Left lung (tissue), 10 donors: ENCODE measurements around the gene TRIM52. TPM values are rescaled to one million over a fixed set of nuclear protein-coding genes. Genes with fewer than 3 reads are reported as not detected.

ENCODE experiments used
- ATAC-seq: fragments of 200-7000 bp; cut with Tn5 transposase; one replicate; pipeline ENCODE4 v1.9.1; 2020; ENCODE audit warnings: moderate library complexity
- DNase-seq, 4 donors: peaks; one replicate each; pipeline ENCODE4 v3.0.0-alpha.2; 2013 to 2020
- H3K27ac ChIP-seq, 2 donors: fragments of 200-600 bp; sonication (generic) in 1 of 2; one replicate each; pipeline versions ENCODE4 v1.5.0 to v1.8.0; 2020 to 2021
- H3K27me3 ChIP-seq, 2 donors: fragments of 200-600 bp; sonication (generic) in 1 of 2; one replicate each; pipeline versions ENCODE4 v1.5.0 to v1.8.0; 2020 to 2021
- H3K36me3 ChIP-seq, 2 donors: fragments of 200-600 bp; sonication (generic) in 1 of 2; one replicate each; pipeline versions ENCODE4 v1.5.0 to v1.8.0; 2020 to 2021
- H3K4me1 ChIP-seq, 2 donors: fragments of 200-600 bp; one replicate each; pipeline ENCODE4 v1.8.0; 2021
- H3K4me3 ChIP-seq, 2 donors: fragments of 200-600 bp; sonication (generic) in 1 of 2; one replicate each; pipeline versions ENCODE4 v1.5.0 to v1.8.0; 2020 to 2021; ENCODE audit warnings: mild to moderate bottlenecking in 1 of 2
- H3K9me3 ChIP-seq, 2 donors: fragments of 200-600 bp; sonication (generic) in 1 of 2; one replicate each; pipeline versions ENCODE4 v1.5.0 to v1.8.0; 2020 to 2021
- intact Hi-C, 2 donors: fragments of 100-400 bp; cut with DNase I; formaldehyde crosslinking; loops; one replicate each; pipeline versions ENCODE4 v1.11.2 to v1.14.2; 2022
- polyA plus RNA-seq, 6 donors: library from polyadenylated mRNA; unstranded; fragments of 120-200 nt; gene quantifications; one replicate each; pipeline ENCODE4 v1.2.1, GENCODE V29; 2013; ENCODE audit not compliant: insufficient read length in 6 of 6
- total RNA-seq, 2 donors: library from RNA; stranded (reverse); fragmentation: NEBNext Ultra II Directional; extraction: Animal tissue kit (Norgen Biotek cat#: 25700); gene quantifications; one replicate each; pipeline ENCODE4 v1.2.1, GENCODE V29; 2021
- TF ChIP-seq, protein P1 (sequence below), 2 donors: fragments of 200-600 bp; sonication (generic) in 1 of 2; IDR thresholded peaks; one replicate each; pipeline versions ENCODE4 v1.5.0 to v1.8.0; 2021; ENCODE audit warnings: antibody characterized with exemption in 2 of 2
- donor health status: DM: no; HTN: yes; CAD: no.
- donor health status: DM: no; HTN: no; CAD: no.

TRIM52 gene
- total and polyA plus RNA-seq, 8 donors = 12.4 to 45.9 (median 38.3) TPM

DNA sequence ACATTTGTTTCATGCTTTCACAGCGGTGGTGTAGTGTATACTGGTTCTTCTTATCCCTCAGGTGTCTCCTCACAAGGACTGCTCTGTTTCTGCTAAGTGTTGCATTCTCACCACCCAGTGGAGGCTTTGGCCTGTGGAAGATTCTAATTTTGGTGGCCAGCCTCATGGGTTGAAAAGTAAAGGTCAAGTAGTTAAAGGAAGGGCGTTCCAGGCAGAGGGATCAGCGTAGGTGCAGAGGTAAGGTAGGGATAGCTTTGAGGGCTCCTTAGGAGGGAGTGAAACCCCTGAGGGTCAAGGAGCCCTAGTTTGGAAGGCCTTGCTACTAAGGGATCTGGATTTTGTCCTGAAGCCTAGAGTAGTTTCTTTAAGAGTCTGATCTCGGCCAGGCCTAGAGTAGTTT is 12.7 kb downstream of the TRIM52 start:
- peak overlapping the region; percentile 97 for H3K27ac ChIP-seq

DNA sequence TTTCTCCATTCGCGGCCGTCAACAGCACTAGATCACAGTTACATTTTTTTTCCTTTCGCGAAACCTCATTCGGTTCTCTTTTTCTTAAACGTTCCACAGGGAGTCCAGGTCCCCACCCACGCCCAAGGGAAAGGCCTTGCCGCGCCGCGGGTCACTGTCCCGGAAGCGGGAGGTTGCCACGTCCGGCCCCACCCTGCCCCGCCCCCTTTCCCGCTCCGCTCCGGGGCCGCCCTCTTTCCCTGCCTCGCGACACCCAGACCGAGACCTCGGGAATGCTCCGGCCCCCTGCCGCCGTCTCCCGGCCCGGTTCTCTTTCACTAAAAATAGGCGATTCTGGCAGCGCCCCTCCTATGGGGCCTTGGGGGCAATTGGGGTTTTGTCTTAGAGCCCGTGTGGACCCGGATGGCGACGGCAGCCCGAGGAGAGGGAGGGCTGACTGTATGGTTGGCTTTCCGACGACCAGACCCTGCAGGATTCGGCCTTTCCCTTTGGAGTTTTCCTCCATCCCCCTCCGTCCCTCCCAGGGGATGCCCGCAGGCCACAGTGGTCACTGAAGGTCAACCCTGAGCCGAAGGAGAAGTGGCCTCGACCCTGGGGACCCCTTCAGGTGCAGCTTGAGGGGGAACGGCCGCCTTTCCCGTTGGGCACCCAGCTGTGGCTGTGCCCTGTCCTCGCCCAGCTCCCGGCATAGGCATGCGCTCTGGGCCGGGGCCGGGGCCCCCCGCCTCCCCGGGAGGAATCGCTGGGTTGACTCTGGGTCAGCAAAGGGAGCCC is 14.5 kb downstream of the TRIM52 start:
- intact Hi-C loops = no loop called here
- no peaks in the 10 kb centered on the region for H3K9me3 ChIP-seq
- no peaks in the 10 kb centered on the region for H3K27me3 ChIP-seq
- H3K36me3 ChIP-seq = peaks cover 0 to 17% of the 10 kb centered on the region in 2 donors
- TF ChIP-seq, protein P1, sequence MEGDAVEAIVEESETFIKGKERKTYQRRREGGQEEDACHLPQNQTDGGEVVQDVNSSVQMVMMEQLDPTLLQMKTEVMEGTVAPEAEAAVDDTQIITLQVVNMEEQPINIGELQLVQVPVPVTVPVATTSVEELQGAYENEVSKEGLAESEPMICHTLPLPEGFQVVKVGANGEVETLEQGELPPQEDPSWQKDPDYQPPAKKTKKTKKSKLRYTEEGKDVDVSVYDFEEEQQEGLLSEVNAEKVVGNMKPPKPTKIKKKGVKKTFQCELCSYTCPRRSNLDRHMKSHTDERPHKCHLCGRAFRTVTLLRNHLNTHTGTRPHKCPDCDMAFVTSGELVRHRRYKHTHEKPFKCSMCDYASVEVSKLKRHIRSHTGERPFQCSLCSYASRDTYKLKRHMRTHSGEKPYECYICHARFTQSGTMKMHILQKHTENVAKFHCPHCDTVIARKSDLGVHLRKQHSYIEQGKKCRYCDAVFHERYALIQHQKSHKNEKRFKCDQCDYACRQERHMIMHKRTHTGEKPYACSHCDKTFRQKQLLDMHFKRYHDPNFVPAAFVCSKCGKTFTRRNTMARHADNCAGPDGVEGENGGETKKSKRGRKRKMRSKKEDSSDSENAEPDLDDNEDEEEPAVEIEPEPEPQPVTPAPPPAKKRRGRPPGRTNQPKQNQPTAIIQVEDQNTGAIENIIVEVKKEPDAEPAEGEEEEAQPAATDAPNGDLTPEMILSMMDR (IDR thresholded peaks at IDR 0.05) = no peak
- H3K27ac ChIP-seq = peak overlapping the region; percentile 97
- peak; percentile 85 to 97 (median 92) for DNase-seq
- H3K4me3 ChIP-seq = peak overlapping the region; percentile 80 to 82
- peaks cover 15 to 75% of the 10 kb centered on the region in 2 donors for H3K4me1 ChIP-seq
- ATAC-seq = peak; percentile 79

More for the DNA sequence above, 12.7 kb downstream of the TRIM52 start:
- peak overlapping the region; percentile 80 to 82 for H3K4me3 ChIP-seq
- no peaks in the 10 kb centered on the region for H3K27me3 ChIP-seq
- peaks cover 5 to 81% of the 10 kb centered on the region in 2 donors for H3K4me1 ChIP-seq
- H3K36me3 ChIP-seq = peaks cover 0 to 21% of the 10 kb centered on the region in 2 donors
- H3K9me3 ChIP-seq = no peaks in the 10 kb centered on the region
- ATAC-seq (no peak), DNase-seq (no peak)
- TF ChIP-seq, protein P1 (IDR thresholded peaks at IDR 0.05) = no peak
- intact Hi-C loops = no loop called here

DNA sequence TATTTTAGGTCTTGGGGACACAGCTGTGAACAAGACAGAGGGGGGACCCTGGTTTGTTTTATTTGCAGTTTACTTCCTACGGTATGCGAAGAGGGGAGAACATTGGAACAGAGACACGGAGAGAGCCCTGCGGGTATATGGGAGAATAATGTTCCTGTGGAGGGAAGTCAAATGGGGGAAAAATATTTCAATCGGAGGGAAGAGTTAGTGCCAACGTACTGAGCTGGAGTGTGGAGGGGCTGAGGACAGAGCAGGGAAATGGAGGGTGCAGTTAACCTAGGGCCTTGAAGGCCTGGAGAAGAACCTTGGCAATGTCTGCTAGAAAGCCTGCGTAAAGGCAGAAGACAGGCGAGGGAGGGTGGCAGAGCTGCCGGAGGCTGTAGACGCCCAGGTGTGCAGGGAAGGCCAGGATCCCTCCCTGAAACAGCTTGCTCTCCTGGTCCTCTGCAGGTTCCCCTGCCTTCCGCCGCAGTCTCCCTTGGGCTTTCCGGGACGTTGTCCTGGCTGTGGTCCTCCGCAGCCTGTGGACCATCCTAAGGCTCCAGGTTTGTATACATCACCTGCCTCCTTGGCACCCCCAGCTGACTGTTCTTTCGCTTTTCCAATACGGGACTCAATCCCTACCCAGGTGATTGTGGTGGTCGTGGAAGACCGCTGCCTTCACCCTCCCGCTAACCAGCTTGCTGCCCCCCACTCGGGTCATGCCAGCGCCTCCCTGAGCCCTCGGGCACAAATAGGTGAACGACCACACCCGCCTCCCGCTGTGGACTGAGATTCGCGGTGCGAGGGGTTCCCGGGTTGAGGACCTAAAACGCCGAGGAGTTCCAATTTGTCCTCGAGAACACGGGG is 15.3 kb downstream of the TRIM52 start:
- intact Hi-C loops = no loop called here
- ATAC-seq (no peak), DNase-seq (peak in 1 of 4 donors; percentile 54)
- Histone ChIP-seq H3K4me1 (peaks cover 16 to 76% of the 10 kb centered on the region in 2 donors), H3K27ac (peak overlapping the region; percentile 97), H3K36me3 (peaks cover 0 to 20% of the 10 kb centered on the region in 2 donors), H3K4me3 (peak overlapping the region; percentile 80 to 82), H3K27me3 (no peaks in the 10 kb centered on the region), H3K9me3 (no peaks in the 10 kb centered on the region)
- TF ChIP-seq, protein P1 (IDR thresholded peaks at IDR 0.05) = no peak

DNA sequence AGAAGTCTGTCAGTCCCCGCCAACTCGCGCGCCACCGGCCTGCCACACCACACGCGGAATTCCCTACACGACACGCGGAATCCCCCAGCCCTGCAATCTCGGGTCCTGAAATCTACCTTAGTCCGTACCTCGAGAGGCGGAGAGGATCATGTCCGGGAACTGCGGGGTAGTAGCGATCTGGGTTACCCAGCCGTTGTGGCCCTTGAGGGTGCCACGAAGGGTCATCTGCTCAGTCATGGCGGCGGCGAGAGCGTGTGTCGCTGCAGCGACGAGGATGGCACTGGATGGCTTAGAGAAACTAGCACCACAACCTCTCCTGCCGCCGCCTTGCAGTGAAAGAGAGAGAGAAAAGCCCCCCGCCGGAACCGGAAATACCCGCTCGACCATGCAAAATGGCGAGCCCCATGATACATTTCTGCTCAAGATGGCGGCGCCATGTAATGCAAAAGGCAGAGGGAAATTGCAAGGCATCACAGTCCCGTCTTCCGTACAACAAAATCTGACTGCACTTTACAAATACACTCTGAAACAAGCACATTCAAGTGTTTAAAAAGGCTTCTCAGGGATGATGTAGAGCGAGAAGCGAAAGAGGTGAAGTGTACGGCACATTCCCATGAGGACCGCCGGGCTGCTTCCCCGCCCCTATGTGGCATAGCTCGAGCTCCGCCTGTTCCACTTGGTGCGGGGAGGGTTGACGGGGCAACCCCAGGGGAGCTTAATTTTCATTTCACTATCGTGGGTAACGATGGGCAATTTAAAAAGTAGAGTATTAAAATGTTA is 17.2 kb downstream of the TRIM52 start, which contains the start of gene RACK1:
TSS of gene RACK1 (minus strand) at position 343 of the 780 bp plus-strand sequence. CDS start at position 237, 106 bp downstream.
- intact Hi-C loops = no loop called here
- Histone ChIP-seq H3K27ac (peak within 1 kb of the TSS; percentile 97), H3K9me3 (no peaks in the 10 kb centered on the region), H3K4me3 (peak within 1 kb of the TSS; percentile 64 to 66), H3K4me1 (peaks cover 16 to 58% of the 10 kb centered on the region in 2 donors), H3K27me3 (no peaks in the 10 kb centered on the region), H3K36me3 (peaks cover 5 to 39% of the 10 kb centered on the region in 2 donors)
- ATAC-seq = peak; percentile 73
- DNase-seq = peak; percentile 89 to 96 (median 92)
- TF ChIP-seq, protein P1 (IDR thresholded peaks at IDR 0.05) = no peak
